DOHH2 (cell line): ENCODE measurements around the gene HHATL.

Experiments
- H3F3A ChIP-seq: fragments of 200-600 bp; sonication (generic), shearing (Covaris generic); 2 replicates; pipeline ENCODE4 v1.6.0; 2016; ENCODE audit warnings: antibody characterized with exemption, mild to moderate bottlenecking; ENCODE audit not compliant: control insufficient read depth, insufficient read depth
- H3K27ac ChIP-seq: fragments of 200-600 bp; sonication (generic); 2 replicates; pipeline ENCODE4 v1.5.1; 2014; ENCODE audit warnings: low read depth, mild to moderate bottlenecking, low read length, moderate library complexity
- H3K27me3 ChIP-seq: fragments of 200-600 bp; sonication (generic); 2 replicates; pipeline ENCODE4 v1.6.1; 2014; ENCODE audit warnings: mild to moderate bottlenecking, low read length, mixed read lengths; ENCODE audit not compliant: control insufficient read depth
- H3K36me3 ChIP-seq: fragments of 200-600 bp; sonication (generic); 2 replicates; pipeline ENCODE4 v1.6.1; 2014; ENCODE audit warnings: mild to moderate bottlenecking, low read length, moderate library complexity, mixed read lengths; ENCODE audit not compliant: control insufficient read depth
- H3K4me1 ChIP-seq: fragments of 200-600 bp; sonication (generic); 2 replicates; pipeline ENCODE4 v1.6.1; 2014; ENCODE audit warnings: mild to moderate bottlenecking, low read length, mixed read lengths; ENCODE audit not compliant: control insufficient read depth
- H3K4me2 ChIP-seq: fragments of 200-600 bp; sonication (generic); 2 replicates; pipeline ENCODE4 v1.6.0; 2014; ENCODE audit warnings: mild to moderate bottlenecking, low read length, moderate library complexity
- H3K4me3 ChIP-seq: fragments of 200-600 bp; sonication (generic); 2 replicates; pipeline ENCODE4 v1.5.1; 2014; ENCODE audit warnings: mild to moderate bottlenecking, low read length, mixed read lengths
- H3K79me2 ChIP-seq: fragments of 200-600 bp; sonication (generic); 2 replicates; pipeline ENCODE4 v1.6.1; 2014; ENCODE audit warnings: mild to moderate bottlenecking, low read length, mixed read lengths; ENCODE audit not compliant: control insufficient read depth
- H3K9me2 ChIP-seq: fragments of 200-600 bp; sonication (generic); replicated peaks from 2 replicates; pipeline ENCODE4 v1.6.1; 2014; ENCODE audit warnings: mild to moderate bottlenecking, low read length, mixed read lengths; ENCODE audit not compliant: control insufficient read depth
- H3K9me3 ChIP-seq: fragments of 200-600 bp; sonication (generic); 2 replicates; pipeline ENCODE4 v1.6.1; 2014; ENCODE audit warnings: antibody characterized with exemption, low read length, mixed read lengths; ENCODE audit not compliant: control insufficient read depth, insufficient read depth
- H4K20me1 ChIP-seq: fragments of 200-600 bp; sonication (generic); 2 replicates; pipeline ENCODE4 v1.6.0; 2014; ENCODE audit warnings: low read depth, mild to moderate bottlenecking, antibody characterized with exemption, low read length, moderate library complexity; ENCODE audit not compliant: control insufficient read depth, insufficient read depth
- CTCF ChIP-seq: fragments of 200-600 bp; sonication (generic); IDR thresholded peaks from one replicate; pipeline ENCODE4 v1.5.1; 2014; ENCODE audit warnings: antibody characterized with exemption, mild to moderate bottlenecking, low read depth, low read length; ENCODE audit not compliant: poor library complexity, severe bottlenecking
- EZH2phosphoT487 ChIP-seq: fragments of 200-600 bp; sonication (generic); IDR thresholded peaks from 2 replicates; pipeline ENCODE4 v1.6.1; 2017; ENCODE audit warnings: borderline replicate concordance, mild to moderate bottlenecking, antibody characterized with exemption, low read length, moderate library complexity, mixed read lengths

HHATL gene

GRCh38 chr3:42661593-42662022, 41.0 kb downstream of the HHATL start:
- H3K9me2 ChIP-seq = no peaks in the 10 kb centered on the region
- H3K4me2 ChIP-seq = no peak overlapping the region
- H3F3A ChIP-seq = no peaks in the 10 kb centered on the region
- peaks cover 8% of the 10 kb centered on the region for H3K4me1 ChIP-seq
- no peaks in the 10 kb centered on the region for H4K20me1 ChIP-seq
- H3K36me3 ChIP-seq = no peaks in the 10 kb centered on the region
- no peak overlapping the region for H3K27ac ChIP-seq
- no peak overlapping the region for H3K4me3 ChIP-seq
- H3K9me3 ChIP-seq = no peaks in the 10 kb centered on the region
- no peaks in the 10 kb centered on the region for H3K79me2 ChIP-seq
- H3K27me3 ChIP-seq = no peaks in the 10 kb centered on the region
- TF ChIP-seq CTCF (no peak), EZH2phosphoT487 (no peak)

- Histone ChIP-seq H4K20me1 (no peaks in the 10 kb centered on the region), H3K9me2 (no peaks in the 10 kb centered on the region), H3F3A (no peaks in the 10 kb centered on the region), H3K4me2 (no peak overlapping the region), H3K4me1 (peaks cover 8% of the 10 kb centered on the region), H3K36me3 (no peaks in the 10 kb centered on the region), H3K4me3 (no peak overlapping the region), H3K27me3 (no peaks in the 10 kb centered on the region), H3K27ac (no peak overlapping the region), H3K9me3 (no peaks in the 10 kb centered on the region), H3K79me2 (no peaks in the 10 kb centered on the region)
- TF ChIP-seq EZH2phosphoT487 (no peak), CTCF (peak; percentile 39)
These were observed 41.7 kb downstream of the HHATL start for GRCh38 chr3:42660898-42661297.

GRCh38 chr3:42660131-42660715, 42.4 kb downstream of the HHATL start:
- H4K20me1 ChIP-seq = no peaks in the 10 kb centered on the region

More at GRCh38 chr3:42660131-42660715, 42.4 kb downstream of the HHATL start:
- H3K9me3 ChIP-seq = no peaks in the 10 kb centered on the region
- no peaks in the 10 kb centered on the region for H3K79me2 ChIP-seq
- H3F3A ChIP-seq = no peaks in the 10 kb centered on the region
- peaks cover 2% of the 10 kb centered on the region; the same call in 1 of the 2 replicates for H3K27me3 ChIP-seq
- H3K27ac ChIP-seq = no peak overlapping the region
- H3K4me1 ChIP-seq = peaks cover 8% of the 10 kb centered on the region
- H3K36me3 ChIP-seq = no peaks in the 10 kb centered on the region
- no peaks in the 10 kb centered on the region for H3K9me2 ChIP-seq
- no peak overlapping the region for H3K4me2 ChIP-seq
- no peak overlapping the region for H3K4me3 ChIP-seq
- TF ChIP-seq CTCF = no peak
- no peak for TF ChIP-seq EZH2phosphoT487
